Right renal cortex interstitium (tissue), 3 donors: Measurements from ENCODE around the gene SGCA. TPM values are rescaled to one million over a fixed set of nuclear protein-coding genes. Genes with fewer than 3 reads are reported as not detected.

ENCODE experiments used
- DNase-seq, 3 donors: peaks; one replicate each; pipeline ENCODE4 v3.0.0-alpha.2; 2013; ENCODE audit warnings: low read depth in 3 of 3, low spot score in 2 of 3
- polyA plus RNA-seq, 3 donors: library from polyadenylated mRNA; unstranded; fragments of 120-200 nt; gene quantifications; one replicate each; pipeline ENCODE4 v1.2.1, GENCODE V29; 2013; ENCODE audit not compliant: insufficient read length in 3 of 3

SGCA gene
- polyA plus RNA-seq, 3 donors = 0.62 to 0.85 (median 0.83) TPM

- DNase-seq = no peak
Observed at GRCh38 chr17:50191359-50192143, 25.7 kb downstream of the SGCA start.

- DNase-seq = no peak
Observed at GRCh38 chr17:50192144-50192617, 26.4 kb downstream of the SGCA start.

DNA sequence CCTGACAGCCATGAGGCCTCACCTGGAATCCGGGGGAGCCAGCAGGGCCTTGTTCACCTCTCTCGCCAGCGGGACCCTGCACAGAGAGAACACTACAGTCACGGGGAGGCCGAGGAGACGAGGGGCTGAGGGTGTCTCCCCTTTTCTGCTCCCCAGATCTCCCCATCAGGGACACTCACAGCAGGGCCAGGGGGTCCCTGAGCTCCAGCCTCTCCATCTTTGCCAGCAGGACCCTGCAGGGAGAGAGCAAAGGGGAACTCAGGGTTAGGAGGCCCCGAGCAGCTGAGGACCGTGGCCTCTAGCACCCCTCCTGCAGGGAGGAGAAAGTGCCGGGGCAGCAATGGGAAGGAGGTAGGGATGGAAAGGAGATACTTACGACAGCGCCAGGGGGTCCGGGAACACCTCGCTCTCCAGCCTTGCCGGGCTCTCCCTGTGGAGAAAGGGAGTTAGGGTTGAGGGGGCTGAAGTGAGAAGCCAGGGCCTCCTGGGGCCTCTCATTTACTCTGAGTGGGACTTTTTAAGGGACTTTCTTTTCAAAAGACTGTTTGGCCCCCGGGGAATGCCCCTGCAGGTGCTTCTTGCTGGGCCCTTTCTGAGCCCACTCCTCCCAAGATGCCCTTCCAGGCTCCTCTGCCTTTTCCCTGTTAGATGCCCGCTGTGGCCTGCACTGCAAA lies 26.9 kb downstream of the SGCA start:
- no peak for DNase-seq

- DNase-seq = no peak
Observed at GRCh38 chr17:50194140-50194933, 28.5 kb downstream of the SGCA start.

- no peak for DNase-seq
Observed at GRCh38 chr17:50194934-50195865, 29.4 kb downstream of the SGCA start.

GRCh38 chr17:50196036-50196435 lies 30.2 kb downstream of the SGCA start:
- DNase-seq = no peak

- DNase-seq = no peak
Observed at GRCh38 chr17:50196826-50197225, 31.0 kb downstream of the SGCA start.

DNA sequence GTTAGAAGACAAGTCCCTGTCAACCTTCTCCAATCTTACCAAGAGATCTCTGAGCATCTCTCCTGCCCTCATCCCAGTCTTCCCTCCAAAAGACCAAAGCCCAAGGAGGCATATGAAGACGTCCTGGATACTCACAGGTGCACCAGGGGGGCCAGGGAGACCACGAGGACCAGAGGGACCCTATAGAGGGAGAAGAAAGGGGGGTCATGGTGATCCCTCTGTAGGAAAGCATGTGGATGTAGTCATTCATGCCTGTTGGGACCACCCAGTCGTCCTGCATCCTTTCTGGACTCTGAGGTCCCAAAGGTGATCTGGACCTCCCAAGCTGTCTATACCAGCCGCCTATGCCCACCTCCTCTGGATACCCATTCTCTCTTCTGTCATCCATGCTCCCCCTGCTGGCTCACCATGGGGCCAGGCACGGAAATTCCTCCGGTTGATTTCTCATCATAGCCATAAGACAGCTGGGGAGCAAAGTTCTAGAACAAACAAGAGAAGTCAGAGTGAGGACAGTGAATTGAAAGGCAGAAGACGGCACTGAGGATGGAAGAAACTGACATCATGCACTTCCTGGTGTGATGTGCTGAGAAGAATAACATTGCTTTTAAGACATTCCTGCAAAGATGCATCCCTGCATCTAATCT lies 32.3 kb downstream of the SGCA start:
- no peak for DNase-seq

DNA sequence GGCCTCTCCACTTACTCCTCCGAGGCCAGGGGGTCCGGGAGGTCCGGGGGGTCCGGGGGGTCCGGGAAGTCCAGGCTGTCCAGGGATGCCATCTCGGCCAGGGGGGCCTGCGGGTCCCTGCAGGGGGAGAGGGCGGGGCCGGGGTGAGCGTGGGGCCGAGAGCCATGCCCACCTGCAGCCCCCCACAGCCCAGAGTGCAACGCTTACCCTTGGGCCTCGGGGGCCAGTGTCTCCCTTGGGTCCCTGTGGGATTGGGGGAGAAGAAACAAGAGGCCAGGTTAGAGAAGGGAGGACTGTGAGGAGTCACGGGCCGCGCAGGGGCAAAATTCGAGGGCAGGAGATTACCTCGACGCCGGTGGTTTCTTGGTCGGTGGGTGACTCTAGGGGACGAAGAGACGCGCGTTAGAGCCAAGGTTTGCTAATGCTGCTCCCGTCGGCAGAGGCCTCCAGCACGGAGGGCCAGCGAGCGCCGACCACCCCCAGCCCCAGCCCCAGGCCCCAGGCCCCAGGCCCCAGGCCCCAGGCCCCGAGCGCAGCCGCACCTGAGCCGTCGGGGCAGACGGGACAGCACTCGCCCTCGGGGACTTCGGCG lies 33.5 kb downstream of the SGCA start:
- no peak for DNase-seq

DNA sequence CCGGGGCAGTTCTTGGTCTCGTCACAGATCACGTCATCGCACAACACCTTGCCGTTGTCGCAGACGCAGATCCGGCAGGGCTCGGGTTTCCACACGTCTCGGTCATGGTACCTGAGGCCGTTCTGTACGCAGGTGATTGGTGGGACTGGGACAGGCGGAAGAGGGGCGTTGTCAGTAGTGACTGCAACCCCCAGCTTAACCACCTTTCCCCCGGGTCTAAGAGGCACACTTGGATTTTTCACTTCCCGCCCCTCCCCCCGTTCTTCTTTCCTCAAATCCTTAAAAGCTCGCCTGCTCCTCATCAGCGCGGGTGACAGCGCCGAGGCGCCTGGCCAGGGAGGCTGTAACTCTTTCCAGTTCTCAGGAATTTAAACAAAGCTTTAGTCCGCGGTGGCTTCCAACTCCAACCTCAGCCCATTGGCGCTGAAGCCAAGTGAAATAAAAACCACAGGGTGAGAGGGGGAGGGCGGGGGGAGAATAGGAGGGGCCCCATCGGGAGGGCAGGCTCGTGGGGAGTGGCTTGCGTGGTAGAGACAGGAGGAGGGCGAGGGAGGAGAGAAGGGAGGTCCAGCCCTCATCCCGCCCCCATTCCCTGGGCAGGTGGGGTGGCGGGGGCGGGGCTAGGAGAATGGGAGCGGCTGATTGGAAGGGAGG lies 34.1 kb downstream of the SGCA start:
- DNase-seq = peak; percentile 79 to 90 (median 88)

GRCh38 chr17:50200457-50201275 lies 34.9 kb downstream of the SGCA start:
- peak in 1 of 3 donors; percentile 82 for DNase-seq

GRCh38 chr17:50201276-50201854 lies 35.6 kb downstream of the SGCA start, which contains the start of gene COL1A1:
Gene COL1A1, minus strand, starts transcription at chr17:50201631. Its CDS starts 118 bp downstream, at chr17:50201513.
- no peak for DNase-seq

- DNase-seq = no peak
Observed at GRCh38 chr17:50203086-50203485, 37.3 kb downstream of the SGCA start.

DNA sequence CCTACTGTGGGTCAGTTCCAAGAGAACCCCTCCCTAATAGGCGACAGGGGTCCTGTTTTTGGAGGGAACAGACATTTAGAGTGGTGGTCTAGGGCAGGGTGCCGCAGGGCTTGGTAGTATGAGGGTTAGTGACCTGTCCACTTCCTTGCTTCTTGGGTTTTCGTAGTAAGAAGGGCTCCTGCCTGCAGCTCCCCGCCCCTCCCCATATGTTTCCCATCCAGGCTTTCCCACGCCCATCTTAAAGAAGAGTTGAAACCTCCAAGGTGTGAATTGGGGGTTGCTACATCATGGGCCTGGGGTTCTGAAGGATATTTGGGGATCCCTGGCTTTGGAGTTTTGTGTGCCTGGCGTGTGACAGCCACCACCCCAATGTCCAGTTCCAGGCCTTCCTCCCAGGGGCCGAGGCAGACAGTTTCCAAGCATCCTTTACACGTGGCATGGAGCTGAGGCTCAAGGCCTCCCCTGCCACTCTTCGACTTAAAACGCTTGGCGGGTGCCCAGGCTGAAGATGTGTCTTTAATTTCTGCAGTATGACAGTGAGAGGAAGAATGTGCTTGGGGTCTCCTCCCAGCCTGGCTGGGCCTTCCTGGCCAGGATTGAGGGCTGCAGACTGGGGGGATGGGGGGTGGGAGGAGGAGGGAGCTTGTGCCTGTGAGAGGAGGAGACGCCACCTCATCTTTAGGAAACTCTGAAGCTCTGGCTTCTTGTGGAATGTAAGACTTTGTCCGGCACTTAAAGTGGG lies 38.0 kb downstream of the SGCA start:
- DNase-seq = no peak

DNA sequence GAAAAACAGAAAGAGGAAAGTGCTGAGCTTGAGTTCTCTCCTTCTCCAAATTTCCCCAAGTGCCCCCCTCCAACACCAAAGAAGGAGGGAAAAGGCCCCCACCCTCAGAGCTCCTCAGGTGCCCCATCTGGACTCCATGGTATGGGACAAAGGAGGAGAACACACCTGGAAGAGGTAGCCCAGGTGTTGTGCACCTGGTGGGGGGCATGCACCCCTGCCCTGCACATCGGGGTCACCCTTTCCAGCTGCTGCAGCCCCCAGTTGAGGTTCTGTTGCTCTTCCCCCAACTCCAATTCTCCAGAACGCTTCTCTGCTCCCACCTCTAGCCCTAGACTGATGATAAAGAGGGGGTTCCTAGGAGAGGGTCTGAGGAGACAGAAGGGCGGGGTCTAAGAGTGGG lies 38.6 kb downstream of the SGCA start:
- DNase-seq = no peak

- no peak for DNase-seq
Observed at GRCh38 chr17:50205111-50205962, 39.5 kb downstream of the SGCA start.
